ENCODE data around the gene ZFP69. TPM values are rescaled to one million over a fixed set of nuclear protein-coding genes. Genes with fewer than 3 reads are reported as not detected.
A peak's percentile ranks its signal among the peaks of the same experiment; 100 is the strongest.

Gene ZFP69
- polyA plus RNA-seq, 3 donors = 2.1 to 3.8 (median 2.5) TPM

DNA sequence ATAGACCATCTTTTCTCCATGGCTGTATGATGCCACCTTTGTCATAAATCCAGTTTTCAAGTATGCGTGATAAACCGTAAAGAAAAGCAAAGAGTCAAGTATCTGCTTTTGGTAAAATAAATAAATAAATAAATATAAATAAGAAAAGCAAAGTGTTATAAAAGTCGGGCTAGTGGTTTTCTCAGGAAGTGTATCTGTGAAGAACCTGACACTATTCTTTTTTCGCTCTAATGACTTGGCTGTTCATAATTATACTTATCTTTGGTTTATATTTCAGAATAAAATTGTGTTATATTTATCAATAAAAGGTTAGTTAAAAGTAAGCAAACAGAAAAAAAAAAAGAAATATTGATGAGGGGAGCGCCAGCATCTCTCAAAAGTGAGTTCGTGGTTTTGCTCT is 30.9 kb downstream of the ZFP69 start:
- Histone ChIP-seq H4K20me1 (ENCODE audit: insufficient read depth, low read length) (no peaks in the 10 kb centered on the region), H3K4me2 (replicated peaks; ENCODE audit: extremely low read depth, low read length, poor library complexity, severe bottlenecking) (peak overlapping the region; percentile 86), H3K4me3 (replicated peaks in 1 of 3; ENCODE audit: low read depth in 2 of 3, low read length in 3 of 3) (peak overlapping the region; percentile 66 to 85 (median 79)), H3K9me3 (replicated peaks in 1 of 2; ENCODE audit: control insufficient read depth in 1 of 2, insufficient read depth in 1 of 2, low read length in 2 of 2) (peaks cover 45 to 53% of the 10 kb centered on the region in 2 donors), H3K27me3 (ENCODE audit: control insufficient read depth in 2 of 2, insufficient read depth in 2 of 2, low read length in 2 of 2) (no peaks in the 10 kb centered on the region), H3K27ac (ENCODE audit: low read depth in 1 of 2, low read length in 2 of 2) (peak overlapping the region; percentile 58 to 77), H3K79me2 (ENCODE audit: insufficient read depth, low read length) (peaks cover 11% of the 10 kb centered on the region), H3K4me1 (ENCODE audit: control insufficient read depth in 1 of 2, insufficient read depth in 2 of 2, low read length in 2 of 2) (peaks cover 11 to 15% of the 10 kb centered on the region in 2 donors), H3K9ac (ENCODE audit: insufficient read depth, low read length, poor library complexity, severe bottlenecking) (peak overlapping the region; percentile 75), H3K36me3 (replicated peaks in 1 of 2; ENCODE audit: control insufficient read depth in 1 of 2, insufficient read depth in 2 of 2, low read length in 2 of 2) (peaks cover 0 to 5% of the 10 kb centered on the region in 2 donors), H2AFZ (ENCODE audit: insufficient read depth, low read depth, low read length, poor library complexity, severe bottlenecking) (peak overlapping the region; percentile 92)
- Mint-ChIP-seq H3K4me1 (peaks cover 14% of the 10 kb centered on the region), H3K27ac (peak overlapping the region in 5 of 7 donors; percentile 72 to 88 (median 78)), H3K9me3 (peaks cover 44 to 75% (median 62%) of the 10 kb centered on the region in 7 donors), H3K4me3 (peak overlapping the region; percentile 91 to 95), H3K36me3 (peaks cover 9 to 33% of the 10 kb centered on the region in 2 donors), H3K27me3 (ENCODE audit: low read depth in 3 of 3) (peaks cover 0 to 3% (median 2%) of the 10 kb centered on the region in 3 donors)
- TF ChIP-seq, protein P1, sequence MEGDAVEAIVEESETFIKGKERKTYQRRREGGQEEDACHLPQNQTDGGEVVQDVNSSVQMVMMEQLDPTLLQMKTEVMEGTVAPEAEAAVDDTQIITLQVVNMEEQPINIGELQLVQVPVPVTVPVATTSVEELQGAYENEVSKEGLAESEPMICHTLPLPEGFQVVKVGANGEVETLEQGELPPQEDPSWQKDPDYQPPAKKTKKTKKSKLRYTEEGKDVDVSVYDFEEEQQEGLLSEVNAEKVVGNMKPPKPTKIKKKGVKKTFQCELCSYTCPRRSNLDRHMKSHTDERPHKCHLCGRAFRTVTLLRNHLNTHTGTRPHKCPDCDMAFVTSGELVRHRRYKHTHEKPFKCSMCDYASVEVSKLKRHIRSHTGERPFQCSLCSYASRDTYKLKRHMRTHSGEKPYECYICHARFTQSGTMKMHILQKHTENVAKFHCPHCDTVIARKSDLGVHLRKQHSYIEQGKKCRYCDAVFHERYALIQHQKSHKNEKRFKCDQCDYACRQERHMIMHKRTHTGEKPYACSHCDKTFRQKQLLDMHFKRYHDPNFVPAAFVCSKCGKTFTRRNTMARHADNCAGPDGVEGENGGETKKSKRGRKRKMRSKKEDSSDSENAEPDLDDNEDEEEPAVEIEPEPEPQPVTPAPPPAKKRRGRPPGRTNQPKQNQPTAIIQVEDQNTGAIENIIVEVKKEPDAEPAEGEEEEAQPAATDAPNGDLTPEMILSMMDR (IDR thresholded peaks at IDR 0.05) = no peak
- intact Hi-C loops (cut with micrococcal nuclease) = no loop called here
- DNase-seq = no peak
- 0% methylated on average over 1 of the region's 6 CpGs for WGBS (ENCODE audit: insufficient coverage)

- Histone ChIP-seq H3K4me1 (ENCODE audit: control insufficient read depth in 1 of 2, insufficient read depth in 2 of 2, low read length in 2 of 2) (peaks cover 10 to 14% of the 10 kb centered on the region in 2 donors), H3K27me3 (ENCODE audit: control insufficient read depth in 2 of 2, insufficient read depth in 2 of 2, low read length in 2 of 2) (no peaks in the 10 kb centered on the region), H3K79me2 (ENCODE audit: insufficient read depth, low read length) (peaks cover 11% of the 10 kb centered on the region), H3K9me3 (replicated peaks in 1 of 2; ENCODE audit: control insufficient read depth in 1 of 2, insufficient read depth in 1 of 2, low read length in 2 of 2) (peaks cover 44 to 46% of the 10 kb centered on the region in 2 donors), H3K36me3 (replicated peaks in 1 of 2; ENCODE audit: control insufficient read depth in 1 of 2, insufficient read depth in 2 of 2, low read length in 2 of 2) (peaks cover 0 to 5% of the 10 kb centered on the region in 2 donors), H3K27ac (ENCODE audit: low read depth in 1 of 2, low read length in 2 of 2) (peak within 1 kb of the TSS; percentile 58 to 77), H4K20me1 (ENCODE audit: insufficient read depth, low read length) (no peaks in the 10 kb centered on the region), H3K4me3 (replicated peaks in 1 of 3; ENCODE audit: low read depth in 2 of 3, low read length in 3 of 3) (peak within 1 kb of the TSS; percentile 66 to 85 (median 79)), H3K4me2 (replicated peaks; ENCODE audit: extremely low read depth, low read length, poor library complexity, severe bottlenecking) (peak within 1 kb of the TSS; percentile 86), H3K9ac (ENCODE audit: insufficient read depth, low read length, poor library complexity, severe bottlenecking) (peak within 1 kb of the TSS; percentile 75), H2AFZ (ENCODE audit: insufficient read depth, low read depth, low read length, poor library complexity, severe bottlenecking) (peak within 1 kb of the TSS; percentile 92)
- Mint-ChIP-seq H3K27me3 (ENCODE audit: low read depth in 3 of 3) (peaks cover 0 to 3% (median 2%) of the 10 kb centered on the region in 3 donors), H3K4me3 (peak within 1 kb of the TSS; percentile 91 to 95), H3K4me1 (peaks cover 13% of the 10 kb centered on the region), H3K36me3 (peaks cover 9 to 33% of the 10 kb centered on the region in 2 donors), H3K27ac (peak within 1 kb of the TSS; percentile 65 to 89 (median 78)), H3K9me3 (peaks cover 40 to 73% (median 59%) of the 10 kb centered on the region in 7 donors)
- intact Hi-C loops (cut with micrococcal nuclease) = no loop called here
- 1% methylated on average over 73 of the region's 76 CpGs for WGBS (ENCODE audit: insufficient coverage)
- TF ChIP-seq, protein P1 (IDR thresholded peaks at IDR 0.05) = no peak
- DNase-seq = peak; percentile 50 to 56 (median 55)
These were observed 31.6 kb downstream of the ZFP69 start, which contains the start of gene EXO5 for GRCh38 chr1:40508375-40509341. Gene EXO5 (plus strand): TSS chr1:40508767. CDS start chr1:40514545, 5,778 bp downstream.
